K562 (cell line): ENCODE data around the gene OR10G4. TPM values are rescaled to one million over a fixed set of nuclear protein-coding genes. Genes with fewer than 3 reads are reported as not detected.

ENCODE experiments used
- ATAC-seq: fragments of 200-7000 bp; cut with Tn5 transposase; 3 replicates; pipeline ENCODE4 v1.9.1; 2020; ENCODE audit warnings: moderate library complexity
- BruUV-seq: library from RNA; stranded (reverse); fragments of 400-500 nt; replicated peaks from 2 replicates; lab custom pipeline; 2021; lab: Mats Ljungman, UMichigan
- CTCF ChIA-PET: fragments of 300-600 bp; formaldehyde crosslinking; extraction: SDS; loops from one replicate; lab custom pipeline; 2021; ENCODE audit warnings: low intra/inter-chr PET ratio; lab: Yijun Ruan, JAX
- POLR2A ChIA-PET: fragments of 300-600, 350-650 bp; sonication (Branson Sonifier 250); formaldehyde crosslinking; extraction: SDS; loops from one replicate; lab custom pipeline; 2021; ENCODE audit warnings: antibody characterized with exemption, inconsistent platforms; lab: Yijun Ruan, JAX
- DNase-seq, 4 experiments: peaks; one replicate each; pipeline versions ENCODE4 v3.0.0 to v3.0.0-alpha.2; 2011 to 2018; ENCODE audit warnings: low spot score in 3 of 4, mixed read lengths in 3 of 4; ENCODE audit errors: extremely low read depth in 1 of 4
- FAIRE-seq: peaks from 2 replicates; lab custom pipeline; 2011; peaks lifted over from hg19 to GRCh38; lab: Jason Lieb, UNC
- H2AFZ ChIP-seq: 2 replicates; pipeline ENCODE4 v1.6.0; 2011; ENCODE audit warnings: low read depth, low read length, control low read depth, inconsistent platforms
- H3K27ac ChIP-seq: fragments of 200-600 bp; 3 replicates; pipeline ENCODE4 v1.8.0; 2011; ENCODE audit warnings: low read depth, mild to moderate bottlenecking, control low read depth, inconsistent platforms, low read length, moderate library complexity, mixed read lengths; ENCODE audit errors: extremely low read depth
- H3K27me3 ChIP-seq, 2 experiments: fragments of 300-600 bp in 1 of 2; 2 replicates in 1 of 2; 3 replicates in 1 of 2; pipeline versions ENCODE4 v1.6.0 to v1.8.0; 2011; ENCODE audit warnings: inconsistent platforms in 2 of 2, low read length in 2 of 2, mild to moderate bottlenecking in 1 of 2, mixed read lengths in 1 of 2, moderate library complexity in 1 of 2; ENCODE audit not compliant: control insufficient read depth in 2 of 2, insufficient read depth in 2 of 2
- H3K36me3 ChIP-seq: fragments of 300-600 bp; 3 replicates; pipeline ENCODE4 v1.8.0; 2011; ENCODE audit warnings: mild to moderate bottlenecking, low read length, inconsistent platforms; ENCODE audit not compliant: control insufficient read depth, insufficient read depth
- H3K4me1 ChIP-seq, 2 experiments: fragments of 200-600 bp in 1 of 2; replicated peaks in 1 of 2; 2 replicates in 1 of 2; 3 replicates in 1 of 2; pipeline versions ENCODE4 v1.5.1 to v1.8.0; 2011; ENCODE audit warnings: inconsistent platforms in 2 of 2, low read length in 2 of 2, mild to moderate bottlenecking in 1 of 2, mixed read lengths in 1 of 2, moderate library complexity in 1 of 2; ENCODE audit not compliant: control insufficient read depth in 2 of 2, insufficient read depth in 2 of 2
- H3K4me2 ChIP-seq: 2 replicates; pipeline ENCODE4 v1.6.1; 2011; ENCODE audit warnings: low read length, control low read depth, inconsistent platforms, mixed read lengths; ENCODE audit not compliant: insufficient read depth
- H3K4me3 ChIP-seq: fragments of 200-600 bp; sonication (generic), shearing (Covaris generic); 2 replicates; pipeline ENCODE4 v1.5.1; 2016; ENCODE audit warnings: control low read depth, inconsistent platforms
- H3K79me2 ChIP-seq: fragments of 200-600 bp; 3 replicates; pipeline ENCODE4 v1.8.0; 2011; ENCODE audit warnings: low read length, inconsistent platforms; ENCODE audit not compliant: control insufficient read depth, insufficient read depth
- H3K9ac ChIP-seq, 2 experiments: 2 replicates each; pipeline versions ENCODE4 v1.6.0 to v1.6.1; 2011; ENCODE audit warnings: low read depth in 2 of 2, low read length in 2 of 2, control low read depth in 1 of 2, inconsistent platforms in 1 of 2, mild to moderate bottlenecking in 1 of 2, mixed read lengths in 1 of 2; ENCODE audit not compliant: insufficient read depth in 1 of 2
- H3K9me1 ChIP-seq: one replicate; pipeline ENCODE4 v1.6.0; 2011; ENCODE audit warnings: inconsistent platforms, mild to moderate bottlenecking, low read length, moderate library complexity; ENCODE audit not compliant: control insufficient read depth, insufficient read depth
- H3K9me3 ChIP-seq: replicated peaks from 2 replicates; pipeline ENCODE4 v1.5.1; 2011; ENCODE audit warnings: low read depth, low read length, inconsistent platforms; ENCODE audit not compliant: control insufficient read depth, insufficient read depth
- H4K20me1 ChIP-seq: replicated peaks from 2 replicates; pipeline ENCODE4 v1.6.1; 2011; ENCODE audit warnings: low read length, inconsistent platforms, mixed read lengths; ENCODE audit not compliant: control insufficient read depth, insufficient read depth
- ETV1 ChIP-seq: fragments of 450-650 bp; conservative IDR thresholded peaks from 2 replicates; pipeline ENCODE4 v1.6.1; 2016; ENCODE audit warnings: missing genetic modification characterization, control low read depth, low read depth, missing compliant biosample characterization
- SFPQ ChIP-seq: fragments of 200-400 bp; formaldehyde crosslinking; IDR thresholded peaks from 2 replicates; pipeline ENCODE4 v1.6.1; 2017; ENCODE audit warnings: mild to moderate bottlenecking, low read depth, low read length, moderate library complexity
- ZNF639 ChIP-seq, 2 experiments: fragments of 200-800 bp in 1 of 2; sonication (Bioruptor generic) in 1 of 2; sonication (generic) in 1 of 2; formaldehyde crosslinking in 1 of 2; IDR thresholded peaks in 1 of 2; conservative IDR thresholded peaks in 1 of 2; 2 replicates each; pipeline versions ENCODE4 v1.5.0 to v1.6.1; 2016 to 2020; ENCODE audit warnings: missing compliant biosample characterization in 1 of 2, missing genetic modification characterization in 1 of 2, missing genetic modification reagents in 1 of 2
- WGBS: fragments of 100-300 bp; shearing (Covaris generic); methylation state at CpG from one replicate; pipeline ENCODE4 v1.1.6; 2016; ENCODE audit warnings: low coverage, mixed read lengths; ENCODE audit not compliant: insufficient coverage; ENCODE audit errors: missing lambda C conversion rate; 5-methylcytosine and 5-hydroxymethylcytosine counted together
- in situ Hi-C: fragments of 300-500 bp; cut with MboI; formaldehyde crosslinking; loops from 4 replicates; pipeline ENCODE4 v1.15.0; 2018; ENCODE audit warnings: inconsistent platforms, mixed read lengths
- intact Hi-C: fragments of 100-400 bp; cut with micrococcal nuclease; formaldehyde crosslinking; loops from 2 replicates; pipeline ENCODE4 v1.14.2; 2022
- polyA plus RNA-seq, 8 experiments: library from polyadenylated mRNA; depleted of rRNA in 4 of 8; stranded (reverse) in 5 of 8; unstranded in 3 of 8; fragments of >200 nt; fragmentation: Nextera tagmentation in 2 of 8; fragmentation: Illumina TruSeq in 1 of 8; extraction: Ambion mirVana in 2 of 8; extraction: Trizol in 1 of 8; gene quantifications; 2 replicates each; pipeline versions ENCODE4 v1.2.1 to v1.2.3, GENCODE V29; 2011 to 2014; ENCODE audit warnings: inconsistent platforms in 1 of 8, missing spikeins in 1 of 8
- total RNA-seq, 7 experiments: library from RNA; depleted of rRNA in 6 of 7; stranded (reverse); fragments of >200 nt in 6 of 7; fragmentation: Illumina TruSeq in 2 of 7; extraction: Trizol in 2 of 7; gene quantifications; 2 replicates each; pipeline versions ENCODE4 v1.2.1 to v1.2.3, GENCODE V29; 2011 to 2021; ENCODE audit warnings: low replicate concordance in 1 of 7

Gene OR10G4
- total and polyA plus RNA-seq, 9 of the 15 experiments (the other 6 are each of a cell fraction or from before 2014, with no cell fraction given), result not detected

- no peak for TF ChIP-seq ZNF639 (CRISPR knock-in tag; conservative IDR thresholded peaks at IDR 0.05 in 1 of 2, IDR thresholded peaks at IDR 0.05 in 1 of 2)
- TF ChIP-seq, all 486 proteins: peak for 0
Measured at GRCh38 chr11:123973816-123974215, 39.0 kb upstream of the OR10G4 start (continued).

GRCh38 chr11:123976770-123977560, 35.8 kb upstream of the OR10G4 start:
- no TSS peak for BruUV-seq
- H4K20me1 ChIP-seq, result no peaks in the 10 kb centered on the region
- no peak overlapping the region for H3K9ac ChIP-seq
- H3K4me3 ChIP-seq, result no peak overlapping the region
- no peak overlapping the region for H3K27ac ChIP-seq
- H2AFZ ChIP-seq, result no peak overlapping the region
- in situ Hi-C loops (no loop called here), intact Hi-C loops (no loop called here)
- H3K9me1 ChIP-seq, result no peaks in the 10 kb centered on the region
- TF ChIP-seq ETV1 (tag) (0 out of 2 replicates have a peak, but pooled peaks have one; percentile 6), SFPQ (no peak)
- H3K4me2 ChIP-seq, result no peak overlapping the region
- CTCF ChIA-PET, result no interaction called here
- H3K36me3 ChIP-seq, result no peaks in the 10 kb centered on the region
- no peaks in the 10 kb centered on the region for H3K9me3 ChIP-seq
- H3K27me3 ChIP-seq, result peaks cover 0 to 7% of the 10 kb centered on the region in 2 experiments; a peak in 1 of 5 replicates
- ATAC-seq (peak; percentile 75), DNase-seq (no peak), FAIRE-seq (no peak)
- WGBS, result 13% methylated on average over 18 of the region's 18 CpGs
- POLR2A ChIA-PET, result interaction anchor here (0.7 kb wide), 1 partner anchor 147 kb away, joined by 5 read pairs; no protein-coding TSS in a partner anchor
- no peaks in the 10 kb centered on the region for H3K79me2 ChIP-seq
- H3K4me1 ChIP-seq, result no peaks in the 10 kb centered on the region
